Fibroblast of skin of scalp (primary cell): Measurements from ENCODE around the gene OSMR.
"Not testable (repeated sequence)": the region's sequence is repeated elsewhere in the genome, so short reads cannot be mapped to it uniquely, and the experiment has no call there.

Experiments
- DNase-seq: peaks from one replicate; pipeline ENCODE4 v3.0.0-alpha.2; 2013

Gene OSMR

DNA sequence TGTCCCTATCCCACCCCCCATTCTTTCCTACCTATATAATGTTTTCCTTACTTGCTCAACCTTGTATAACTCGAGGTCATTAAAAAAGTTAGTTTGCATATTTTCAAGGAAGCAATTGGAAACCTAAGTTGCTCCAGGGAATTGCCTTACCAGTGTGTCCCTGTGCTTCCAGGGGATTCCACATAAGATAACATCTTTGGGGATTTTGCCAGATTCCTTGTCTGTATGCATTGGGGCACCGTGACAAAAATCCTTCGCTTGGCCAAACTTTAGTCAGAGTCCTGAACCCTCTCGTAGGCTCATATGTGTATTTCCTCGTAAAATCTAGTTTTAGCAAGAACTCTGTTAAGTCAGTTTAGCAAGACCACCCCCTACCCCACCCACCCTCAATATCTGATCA is 14.7 kb upstream of the OSMR start:
- DNase-seq = no peak

DNA sequence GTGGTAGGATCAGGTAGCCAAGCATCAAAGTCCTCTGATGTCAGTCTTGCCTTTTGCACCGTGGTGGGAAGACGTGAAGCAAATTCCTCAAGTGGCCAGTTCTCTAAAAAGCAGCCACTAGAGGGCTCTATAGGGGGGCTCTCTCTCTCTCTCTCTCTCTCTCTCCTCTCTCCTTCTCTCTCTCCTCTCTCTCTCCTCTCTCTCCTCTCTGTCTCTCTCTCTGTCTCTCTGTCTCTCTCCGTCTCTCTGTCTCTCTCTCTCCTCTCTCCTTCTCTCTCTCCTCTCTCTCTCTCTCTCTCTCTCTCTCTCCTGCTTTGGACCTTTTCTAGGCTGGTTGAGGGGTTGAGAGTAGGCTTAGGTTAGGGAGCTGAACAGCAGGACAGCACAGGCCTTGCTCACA is 13.9 kb upstream of the OSMR start:
- peak; percentile 65 for DNase-seq

DNA sequence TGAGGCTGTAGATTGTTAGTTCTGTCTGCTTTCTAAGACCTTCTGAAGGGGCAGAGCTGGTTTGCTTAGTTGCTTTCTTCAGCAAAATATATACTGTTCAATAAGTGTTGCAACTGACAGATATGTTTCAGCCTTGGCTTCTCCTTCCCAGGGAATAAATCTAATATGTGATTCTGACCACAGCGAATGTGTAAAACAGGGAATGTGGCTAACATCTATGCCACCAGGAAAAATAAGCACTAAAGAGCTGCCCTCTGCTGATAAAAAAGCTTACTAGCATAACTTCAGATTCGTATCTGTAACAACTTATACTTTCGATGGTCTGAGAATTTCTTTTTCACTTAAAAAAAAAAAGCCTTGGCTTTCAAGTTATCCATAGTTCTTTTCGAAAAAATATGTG is 13.0 kb upstream of the OSMR start:
- DNase-seq = no peak

GRCh38 chr5:38835887-38836286 is 9.9 kb upstream of the OSMR start:
- peak; percentile 84 for DNase-seq

- peak; percentile 48 for DNase-seq
Measured at GRCh38 chr5:38837416-38837815, 8.4 kb upstream of the OSMR start.

GRCh38 chr5:38837932-38838331 is 7.9 kb upstream of the OSMR start:
- DNase-seq = no peak

- no peak for DNase-seq
Measured at GRCh38 chr5:38843665-38844064, 2.1 kb upstream of the OSMR start.

DNA sequence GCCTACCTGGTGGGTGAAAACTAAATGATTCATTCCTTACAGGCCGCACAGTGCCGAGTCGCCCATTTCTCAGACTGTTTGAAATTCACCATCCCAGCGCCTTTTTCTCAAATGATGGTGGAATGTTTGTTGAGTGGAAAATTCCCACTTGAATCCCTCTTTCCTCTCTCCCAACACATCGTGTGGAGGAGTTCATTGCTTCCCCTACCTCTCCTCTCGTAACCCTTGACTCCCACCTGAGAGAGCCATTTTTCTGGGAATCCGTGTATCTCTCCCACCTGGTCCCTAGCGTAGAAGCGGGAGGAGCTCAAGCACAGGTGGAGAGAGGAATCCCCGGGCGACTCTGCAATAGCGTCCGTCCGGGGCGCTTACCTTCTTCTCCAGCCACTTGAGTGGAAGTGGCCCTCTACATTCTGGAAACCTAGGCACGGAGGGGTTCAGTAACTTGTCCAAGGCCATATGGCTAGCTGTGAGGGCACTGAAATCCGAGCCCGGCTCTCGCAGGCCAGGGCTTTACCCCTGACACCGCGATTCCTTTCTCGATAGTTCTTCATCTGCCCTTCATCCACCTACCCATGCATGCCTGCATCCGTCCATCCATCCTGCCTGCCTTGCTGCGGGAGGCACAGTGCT is 683 bp downstream of the OSMR start:
- no peak for DNase-seq

DNA sequence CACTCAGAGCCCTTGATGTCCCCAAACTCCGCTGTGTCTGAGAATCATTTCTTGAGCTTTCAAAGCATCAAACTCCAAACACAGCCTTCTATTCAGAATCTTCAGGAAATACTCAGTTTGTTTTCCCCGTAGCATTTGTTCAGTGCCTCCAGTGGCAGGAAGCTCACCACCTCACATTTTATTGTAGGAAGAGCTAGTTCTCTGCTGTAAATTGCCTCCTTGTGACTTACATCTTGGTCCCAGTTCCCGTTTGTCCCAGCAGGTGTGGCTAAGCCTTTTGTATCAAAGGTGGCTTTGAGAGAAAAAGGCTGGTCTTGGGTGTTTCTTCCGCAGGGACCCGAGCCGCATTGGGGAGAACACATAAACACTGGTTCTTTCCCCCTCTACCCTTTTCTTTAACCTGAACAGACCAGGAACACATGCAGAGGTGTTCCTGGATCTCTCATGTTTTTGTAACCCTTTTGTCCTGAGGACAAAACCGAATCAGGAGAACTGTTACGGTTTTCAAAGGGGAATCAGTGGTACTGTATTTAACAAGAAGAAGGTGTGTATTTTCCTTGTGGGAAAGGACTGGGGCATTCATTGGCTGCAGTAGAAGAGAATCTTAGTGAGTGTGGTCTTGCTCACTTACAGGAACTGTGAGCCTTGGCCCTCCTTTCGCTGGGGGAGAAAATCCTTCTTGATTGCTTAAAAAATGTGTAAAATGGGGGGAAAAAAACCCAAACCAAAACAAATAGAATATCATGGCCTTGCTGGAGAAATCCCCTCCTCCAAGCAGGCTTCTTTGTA is 1.9 kb downstream of the OSMR start:
- DNase-seq = peak; percentile 44

DNA sequence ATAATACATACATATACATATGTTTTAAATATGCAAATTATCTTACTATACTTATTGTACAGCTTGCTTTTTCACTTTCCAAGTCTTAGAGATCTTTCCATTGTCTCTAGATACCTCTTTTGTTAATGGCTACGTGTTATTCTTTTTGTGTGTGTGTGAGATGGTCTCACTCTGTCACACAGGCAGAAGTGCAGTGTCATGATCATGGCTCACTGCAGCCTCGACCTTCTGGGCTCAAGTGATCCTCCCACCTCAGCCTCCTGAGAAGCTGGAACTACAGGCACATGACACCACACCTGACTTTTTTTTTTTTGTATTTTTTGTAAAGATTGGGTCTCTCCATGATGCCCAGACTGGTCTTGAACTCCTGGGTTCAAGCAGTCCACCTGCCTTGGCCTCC is 2.8 kb downstream of the OSMR start:
- DNase-seq = no peak

DNA sequence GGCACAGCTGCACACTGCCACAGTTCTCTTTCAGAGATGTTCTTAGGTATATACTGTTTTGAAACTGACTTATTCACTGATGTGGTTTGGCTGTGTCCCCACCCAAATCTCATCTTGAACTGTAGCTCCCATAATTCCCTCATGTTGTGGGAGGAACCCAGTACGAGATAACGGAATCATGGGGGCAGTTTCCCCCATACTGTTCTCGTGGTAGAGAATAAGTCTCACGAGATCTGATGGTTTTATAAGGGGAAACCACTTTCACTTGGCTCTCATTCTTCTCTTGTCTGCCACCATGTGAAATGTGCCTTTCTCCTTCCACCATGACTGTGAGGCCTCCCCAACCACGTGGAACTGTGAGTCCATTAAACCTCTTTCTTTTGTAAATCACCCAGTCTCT is 5.8 kb downstream of the OSMR start:
- DNase-seq = not testable (repeated sequence)

DNA sequence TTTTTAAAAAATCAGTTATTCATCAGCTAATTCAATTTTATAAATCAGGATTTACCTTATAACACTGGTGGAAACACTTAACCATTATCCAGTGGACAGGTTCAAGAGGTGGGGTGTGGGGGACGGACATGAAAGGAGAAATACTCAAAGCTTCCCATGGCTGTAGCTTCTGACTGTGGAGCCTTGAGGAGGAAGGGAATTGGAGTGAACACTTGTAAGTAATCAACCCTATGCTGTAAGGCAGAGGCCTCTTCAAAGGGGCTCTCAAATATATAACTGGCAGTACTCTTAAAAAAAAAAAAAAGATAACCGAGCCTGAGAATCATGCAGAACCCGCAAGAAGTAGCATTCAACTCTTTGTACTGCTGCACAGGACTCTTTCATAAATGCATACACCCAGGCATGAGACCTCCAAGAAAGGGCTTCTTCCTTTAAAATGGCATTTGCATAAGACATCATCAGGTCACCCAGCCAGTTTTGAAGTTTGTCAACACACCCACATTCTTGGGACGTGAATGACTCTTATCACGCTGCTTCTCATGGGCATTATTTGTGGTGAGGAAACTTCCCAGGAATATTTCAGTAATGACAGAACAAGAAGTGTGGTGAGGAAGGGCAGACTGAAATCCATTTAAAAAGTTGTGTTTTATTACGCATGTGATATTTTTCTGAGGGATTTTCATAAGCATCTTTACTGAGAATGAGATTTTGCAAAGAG is 8.1 kb downstream of the OSMR start:
- DNase-seq = peak; percentile 93

- DNase-seq = no peak
Measured at GRCh38 chr5:38854907-38855306, 9.1 kb downstream of the OSMR start.

DNA sequence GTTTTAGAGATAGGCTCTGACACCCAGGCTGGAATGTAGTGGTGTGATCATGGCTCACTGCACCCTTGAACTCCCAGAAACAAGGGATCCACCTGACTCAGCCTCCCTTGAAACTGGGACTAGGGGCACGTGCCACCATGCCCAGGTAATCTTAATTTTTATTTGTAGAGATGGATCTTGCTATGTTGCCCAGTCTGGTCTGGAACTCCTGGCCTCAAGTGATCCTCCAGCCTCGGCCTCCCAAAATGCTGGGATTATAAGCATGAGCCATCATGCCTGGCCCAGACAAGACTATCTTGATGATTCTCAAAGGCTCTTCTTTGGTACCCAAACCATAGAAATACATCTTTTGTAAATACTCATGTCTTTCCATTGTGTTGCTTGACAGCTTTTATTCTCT is 10.8 kb downstream of the OSMR start:
- no peak for DNase-seq

GRCh38 chr5:38858839-38859238 is 13.0 kb downstream of the OSMR start:
- DNase-seq = no peak

- DNase-seq = not testable (repeated sequence)
Measured at GRCh38 chr5:38861986-38862770, 16.4 kb downstream of the OSMR start.

DNA sequence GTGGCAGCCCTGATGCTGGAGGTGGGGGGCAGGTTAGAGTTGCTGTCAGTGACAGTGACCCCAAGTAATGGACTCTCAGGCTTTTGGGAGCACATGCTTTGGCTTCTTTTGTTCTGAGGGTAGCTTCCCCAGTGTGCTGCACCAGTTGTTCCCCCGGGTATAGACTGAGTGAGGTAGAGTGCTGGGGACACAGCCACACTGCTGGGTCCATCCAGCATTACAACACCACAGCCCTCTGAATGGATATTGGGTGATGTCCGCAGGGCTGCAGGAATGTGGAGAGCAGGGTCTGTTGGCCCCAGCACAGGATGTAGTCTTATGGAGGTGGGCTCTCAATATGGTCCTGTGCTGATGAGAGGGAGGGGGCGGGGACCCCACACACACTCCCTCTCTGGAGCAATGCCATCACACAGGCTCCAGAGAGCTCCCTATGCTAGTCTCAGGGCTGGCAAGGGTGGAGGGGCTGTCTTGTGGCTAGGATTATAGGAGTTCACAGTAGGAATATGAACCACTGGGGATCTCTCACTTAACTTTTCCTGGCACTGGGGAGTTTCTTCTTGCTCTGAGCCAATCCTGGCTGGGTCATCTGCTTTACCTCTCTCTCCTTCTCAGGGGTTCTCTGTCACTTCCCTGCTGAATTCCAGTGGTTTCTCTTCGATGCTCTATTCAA is 20.7 kb downstream of the OSMR start:
- no peak for DNase-seq

DNA sequence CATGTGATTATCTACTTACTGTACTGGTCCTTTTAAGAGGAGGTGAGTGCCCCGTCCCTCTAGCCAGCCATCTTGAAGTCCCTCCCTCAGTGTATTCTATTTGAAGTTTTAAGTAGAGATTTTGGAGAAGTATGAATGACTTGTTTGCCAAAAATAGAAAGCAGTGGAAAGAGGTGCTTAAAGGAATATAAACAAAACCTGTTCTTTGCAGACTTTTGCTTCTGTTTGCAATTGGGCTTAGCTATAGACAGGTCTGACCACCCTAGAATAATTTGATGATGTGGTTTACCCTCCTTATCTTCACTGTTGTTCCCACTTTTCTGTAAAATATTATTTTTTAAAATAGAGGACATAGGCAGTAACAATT is 21.2 kb downstream of the OSMR start:
- DNase-seq = no peak

- DNase-seq = no peak
Measured at GRCh38 chr5:38867416-38867815, 21.6 kb downstream of the OSMR start.

DNA sequence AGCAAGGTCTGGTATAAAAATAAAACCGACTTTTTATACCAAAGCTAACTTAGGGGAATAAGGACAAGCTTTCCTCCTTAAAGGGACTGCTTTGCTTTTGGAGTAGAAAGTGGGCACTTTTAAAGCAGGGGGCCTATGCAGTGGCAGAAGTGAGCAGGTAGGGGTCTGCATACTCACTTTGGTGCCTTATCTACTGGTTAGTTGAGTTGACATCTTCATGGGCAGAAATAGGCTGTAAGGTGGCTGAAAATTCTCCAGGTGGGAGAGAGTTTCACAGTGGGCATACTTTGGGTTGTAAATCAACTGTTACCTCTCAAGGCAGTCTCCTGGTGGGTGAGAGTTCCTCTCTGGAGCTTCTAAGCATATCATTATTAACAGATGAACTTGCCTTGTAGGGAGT is 24.8 kb downstream of the OSMR start:
- no peak for DNase-seq

DNA sequence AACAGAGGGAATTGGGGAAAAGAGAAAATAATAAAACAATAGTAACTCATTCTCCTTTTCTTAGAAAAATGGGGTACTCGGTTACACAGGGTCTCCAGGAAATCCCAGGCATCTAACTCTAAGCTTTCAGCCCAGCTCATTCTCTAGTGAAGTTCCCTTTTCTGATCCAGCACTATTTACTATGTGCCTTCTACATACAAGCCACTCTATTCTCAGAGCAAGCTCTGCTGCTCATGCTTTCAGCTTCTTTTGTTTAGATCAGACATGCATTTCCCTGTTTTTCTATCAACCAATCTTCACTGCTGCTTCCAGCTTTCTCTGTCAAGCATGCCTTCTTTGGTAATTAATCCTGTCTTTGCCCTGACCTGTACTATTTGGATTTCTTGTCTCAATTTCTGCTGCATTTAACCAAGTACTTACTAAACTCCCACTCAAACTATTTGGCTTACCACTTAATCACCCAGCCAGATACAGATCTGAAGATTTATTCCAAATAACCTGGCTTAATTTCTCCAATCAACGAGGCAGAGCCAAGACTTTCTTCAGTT is 25.3 kb downstream of the OSMR start:
- no peak for DNase-seq
